ENCODE measurements around the gene DSC2.
"Not testable (repeated sequence)": the region's sequence is repeated elsewhere in the genome, so short reads cannot be mapped to it uniquely, and the experiment has no call there.

Gene DSC2

GRCh38 chr18:31102025-31102684 lies at the start of gene DSC2:
Gene DSC2, minus strand, starts transcription at chr18:31102421. Its CDS starts 450 bp downstream, at chr18:31101971.
- no peak for DNase-seq (ENCODE audit: low read depth in 2 of 2)

- DNase-seq (ENCODE audit: low read depth in 2 of 2), result no peak
Measured at GRCh38 chr18:31149351-31149750, 47.1 kb upstream of the DSC2 start.

DNA sequence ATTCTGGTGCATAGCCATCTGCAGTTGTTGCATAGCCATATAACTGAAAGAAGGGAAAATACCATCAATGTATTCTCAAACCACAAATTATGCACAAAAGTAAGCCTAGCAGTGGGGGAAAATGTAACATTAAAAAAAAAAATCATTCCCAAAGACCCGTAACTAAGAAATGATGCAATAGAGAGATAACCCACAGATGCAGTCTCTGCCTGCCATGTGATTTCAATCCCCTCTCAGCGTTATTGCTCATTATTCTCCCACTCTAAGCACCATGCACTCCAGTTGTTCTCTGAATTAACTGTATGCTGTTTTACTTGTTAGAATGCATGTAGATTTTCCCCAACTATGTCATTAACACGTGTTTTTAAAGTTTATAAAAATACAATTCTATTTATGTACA lies 46.4 kb upstream of the DSC2 start:
- no peak for DNase-seq (ENCODE audit: low read depth in 2 of 2)

DNA sequence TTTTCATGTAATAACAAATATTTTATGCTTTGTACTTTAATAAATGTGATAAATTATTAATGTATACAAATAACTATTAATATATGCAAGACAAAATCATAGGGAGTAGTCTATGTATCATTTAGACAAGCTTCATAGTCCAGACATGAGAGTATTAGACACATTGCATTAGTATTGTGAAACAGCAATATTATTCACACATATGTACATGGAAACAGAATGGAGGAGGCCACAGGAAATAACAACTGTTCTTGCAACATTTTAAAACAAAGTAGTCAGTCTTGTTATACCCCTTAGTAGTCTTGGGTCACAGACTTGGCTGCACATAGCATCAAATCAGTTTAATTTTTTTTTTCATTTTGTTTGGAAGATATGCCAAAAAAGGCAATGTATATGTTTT lies 44.6 kb upstream of the DSC2 start:
- DNase-seq (ENCODE audit: low read depth in 2 of 2), result no peak

DNA sequence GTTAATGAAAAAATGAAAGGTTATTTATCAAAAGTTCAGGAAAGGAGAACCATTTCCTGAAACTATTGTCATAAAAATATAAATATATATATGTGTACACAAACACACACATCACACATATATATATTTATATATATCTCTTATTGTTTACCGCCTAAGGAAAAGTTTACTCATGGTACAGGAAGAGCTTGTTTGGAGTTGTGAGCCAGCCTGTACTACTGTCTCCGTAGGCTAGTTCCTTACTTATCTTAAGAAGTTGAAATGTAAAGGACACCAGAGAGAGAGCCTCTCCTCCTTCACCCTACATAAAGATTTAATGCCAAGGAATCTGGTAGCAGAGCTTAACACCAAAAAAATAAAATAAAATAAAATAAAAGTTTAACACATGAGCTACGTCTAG lies 40.8 kb upstream of the DSC2 start:
- no peak for DNase-seq (ENCODE audit: low read depth in 2 of 2)

- DNase-seq (ENCODE audit: low read depth in 2 of 2), result no peak
Measured at GRCh38 chr18:31138709-31139108, 36.5 kb upstream of the DSC2 start.

DNA sequence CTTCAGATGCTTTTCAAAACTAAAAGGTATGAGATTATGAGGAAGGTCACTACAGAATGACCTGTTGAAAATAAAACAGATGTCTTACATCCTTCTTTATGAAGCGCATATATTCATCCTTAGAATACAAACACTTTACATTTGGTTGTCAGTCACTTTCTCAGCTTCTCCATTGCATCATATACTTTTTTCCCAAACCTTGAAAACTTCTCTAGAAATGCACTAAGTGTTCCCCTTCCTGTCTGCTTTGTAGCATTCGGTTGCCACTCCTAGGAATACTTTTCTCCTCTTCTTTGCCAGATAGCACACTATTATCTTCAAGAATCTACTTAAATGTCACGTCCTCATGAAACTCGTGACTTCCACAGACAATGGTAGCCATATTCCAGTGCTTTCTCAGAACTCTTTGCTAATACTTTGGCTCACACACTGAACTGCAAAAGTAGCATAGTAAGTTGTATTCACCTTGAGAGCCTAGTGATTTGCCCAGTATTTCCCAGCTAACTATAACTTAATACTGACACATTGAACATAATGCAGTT lies 32.8 kb upstream of the DSC2 start:
- DNase-seq (ENCODE audit: low read depth in 2 of 2), result no peak

- DNase-seq (ENCODE audit: low read depth in 2 of 2), result no peak
Measured at GRCh38 chr18:31129398-31130115, 27.3 kb upstream of the DSC2 start.

- no peak for DNase-seq (ENCODE audit: low read depth in 2 of 2)
Measured at GRCh38 chr18:31125878-31126277, 23.7 kb upstream of the DSC2 start.

DNA sequence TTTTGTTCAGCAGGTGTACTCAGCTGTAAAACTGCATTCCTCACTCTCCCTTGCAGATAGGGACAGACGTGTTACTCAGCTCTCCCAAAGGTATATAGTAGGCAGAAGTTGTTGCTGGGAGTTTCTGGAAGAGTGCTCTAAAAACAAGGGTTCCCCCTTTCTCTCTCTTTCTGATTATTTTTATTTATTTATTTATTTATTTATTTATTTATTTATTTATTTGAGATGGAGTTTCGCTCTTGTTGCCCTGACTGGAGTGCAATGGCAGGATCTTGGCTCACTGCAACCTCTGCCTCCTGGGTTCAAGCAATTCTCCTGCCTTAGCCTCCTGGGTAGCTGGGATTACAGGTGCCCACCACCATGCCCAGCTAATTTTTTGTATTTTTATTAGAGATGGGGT lies 20.9 kb upstream of the DSC2 start:
- DNase-seq (ENCODE audit: low read depth in 2 of 2), result not testable (repeated sequence)

DNA sequence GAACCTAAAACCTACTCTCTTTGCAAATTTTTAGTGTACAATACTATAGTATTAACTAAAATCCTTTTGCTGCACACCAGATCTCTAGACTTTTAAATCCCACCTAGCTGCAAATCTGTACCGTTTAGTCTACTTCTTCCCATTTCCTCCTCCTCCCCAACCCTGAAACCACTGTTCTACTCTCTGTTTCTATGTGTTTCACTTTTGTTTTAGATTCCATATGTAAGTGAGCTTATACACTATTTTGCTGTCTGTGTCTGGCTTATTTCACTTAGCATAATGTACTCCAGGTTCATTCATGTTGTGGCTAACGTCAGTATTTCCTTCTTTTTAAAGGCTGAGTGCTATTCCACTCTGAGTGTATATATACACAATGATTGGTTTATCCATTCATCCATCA lies 18.4 kb upstream of the DSC2 start:
- DNase-seq (ENCODE audit: low read depth in 2 of 2), result no peak

DNA sequence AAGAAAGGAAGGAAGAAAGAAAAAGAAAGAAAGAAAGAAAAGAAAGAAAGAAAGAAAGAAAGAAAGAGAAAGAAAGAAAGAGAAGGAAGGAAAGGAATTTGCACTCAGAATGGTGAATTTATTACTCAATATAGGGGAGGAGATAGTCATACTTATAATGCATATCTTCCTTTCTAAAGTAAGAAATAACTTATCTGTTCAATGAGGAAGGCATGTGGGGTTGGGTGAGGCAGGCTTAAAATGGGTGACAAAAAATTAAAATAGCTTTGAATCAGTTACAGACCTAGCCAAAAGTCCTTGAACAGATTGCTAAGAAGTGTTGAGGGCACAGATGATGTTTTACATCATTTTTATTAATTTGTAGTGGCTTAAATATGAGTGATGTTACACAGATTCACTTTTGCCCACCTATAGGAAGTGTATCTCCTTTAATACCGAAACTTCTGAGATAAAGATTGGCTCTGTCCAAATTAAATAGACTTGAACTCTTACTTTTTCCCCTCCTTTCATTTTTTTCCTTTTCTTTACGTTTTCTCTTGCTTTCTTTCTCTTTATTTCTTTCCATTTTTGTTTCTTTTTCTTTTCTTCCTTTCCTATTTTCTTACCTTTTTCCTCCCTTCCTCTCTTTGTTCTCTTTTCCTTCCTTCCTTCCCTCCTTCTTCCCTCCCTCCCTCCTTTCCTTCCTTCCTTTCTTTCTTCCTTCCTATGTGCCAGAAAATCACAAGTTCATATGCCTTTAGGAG lies 14.8 kb upstream of the DSC2 start:
- no peak for DNase-seq (ENCODE audit: low read depth in 2 of 2)

DNA sequence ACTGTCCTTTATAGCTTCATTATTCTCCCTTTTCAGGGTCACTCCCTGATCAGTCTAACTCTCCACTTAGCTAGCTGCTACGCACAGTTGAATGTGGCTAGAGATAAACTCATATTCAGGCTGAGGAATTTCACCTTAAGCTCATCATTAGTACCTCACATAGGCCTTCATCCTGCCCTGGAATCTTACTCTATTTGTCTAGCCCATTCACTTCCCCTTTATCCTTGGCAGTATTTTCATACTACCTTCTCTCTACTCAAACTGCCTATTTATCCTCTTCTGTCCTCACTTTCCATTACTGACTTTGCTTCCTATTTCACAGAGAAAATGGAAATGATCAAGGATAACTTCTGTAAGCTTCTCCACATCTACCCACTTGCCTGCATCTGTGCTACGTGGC lies 10.6 kb upstream of the DSC2 start:
- DNase-seq (ENCODE audit: low read depth in 2 of 2), result no peak

DNA sequence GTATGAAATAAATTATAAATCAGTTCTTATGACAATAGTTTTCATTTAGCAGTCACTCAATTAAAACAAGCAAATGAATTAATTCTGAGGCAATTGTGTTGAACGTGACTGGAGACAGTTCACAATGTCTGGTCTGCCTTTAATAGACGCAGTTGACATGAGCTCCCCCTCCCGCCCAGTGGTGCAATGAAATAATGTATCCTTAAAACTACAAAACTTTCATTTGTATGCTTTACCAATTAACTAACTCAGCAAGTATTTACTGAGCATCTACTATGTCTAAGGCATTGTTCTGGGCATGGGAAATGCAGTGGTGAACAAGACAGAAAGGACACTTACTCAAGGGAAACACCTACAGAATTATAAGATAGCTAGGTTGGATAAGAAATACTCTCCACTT lies 3.5 kb upstream of the DSC2 start:
- no peak for DNase-seq (ENCODE audit: low read depth in 2 of 2)

- no peak for DNase-seq (ENCODE audit: low read depth in 2 of 2)
Measured at GRCh38 chr18:31104444-31104843, 2.2 kb upstream of the DSC2 start.

GRCh38 chr18:31103423-31103822 lies 1.2 kb upstream of the DSC2 start:
- no peak for DNase-seq (ENCODE audit: low read depth in 2 of 2)

DNA sequence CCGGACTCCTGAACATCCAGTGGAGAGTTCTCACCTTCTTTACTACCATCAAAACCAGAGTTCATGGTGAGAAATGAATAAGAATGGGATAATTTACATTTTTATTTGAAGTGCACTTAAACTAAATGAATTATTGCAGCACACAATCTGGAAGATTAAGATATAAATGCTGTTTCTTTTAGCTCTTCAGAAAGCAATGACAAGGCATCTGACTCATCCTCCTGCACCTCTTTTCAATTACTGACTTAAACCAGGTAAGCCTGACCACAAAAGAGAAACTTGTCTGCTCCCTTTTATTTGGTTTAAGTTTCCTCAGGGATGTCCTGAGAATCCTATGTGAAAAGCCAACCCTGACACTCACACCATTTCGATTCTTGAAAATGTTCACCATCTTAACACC lies 720 bp upstream of the DSC2 start:
- no peak for DNase-seq (ENCODE audit: low read depth in 2 of 2)

GRCh38 chr18:31101183-31102024 lies 817 bp downstream of the DSC2 start:
- no peak for DNase-seq (ENCODE audit: low read depth in 2 of 2)

DNA sequence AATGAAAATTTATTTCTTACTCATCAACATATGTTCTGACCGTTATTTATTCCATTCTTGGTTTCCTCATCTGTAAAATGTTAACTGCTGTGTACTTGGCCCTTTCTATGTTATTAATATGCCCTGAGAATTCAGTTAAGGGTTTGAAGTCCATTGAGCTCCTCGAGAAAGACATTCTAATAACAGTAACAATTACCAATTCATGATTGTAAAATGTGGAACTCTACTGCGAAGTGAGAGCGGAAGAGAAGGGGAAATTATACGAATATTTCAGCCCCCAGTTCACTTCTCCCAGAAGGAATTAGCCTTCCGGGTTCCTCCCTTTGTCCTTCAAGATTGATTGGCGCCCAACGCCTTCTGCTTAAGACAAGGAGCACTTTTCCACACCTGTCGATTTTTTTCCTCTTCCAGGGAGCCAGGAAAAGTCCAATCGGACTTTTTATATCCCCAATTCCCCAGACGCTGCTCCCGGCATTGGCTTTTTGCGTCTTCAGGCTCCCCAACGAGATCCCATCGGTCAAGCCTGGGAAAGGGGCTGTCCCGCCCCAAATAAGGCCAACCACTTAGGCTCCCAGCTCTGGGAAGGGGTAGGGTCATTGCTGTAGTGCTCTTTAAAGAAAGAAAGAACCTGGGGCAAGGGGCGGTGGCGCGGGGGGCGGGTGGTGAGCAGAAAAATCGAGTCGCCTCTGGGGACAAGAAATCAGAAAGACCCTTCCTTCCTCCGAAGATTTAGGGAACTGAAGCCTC lies 1.6 kb downstream of the DSC2 start:
- no peak for DNase-seq (ENCODE audit: low read depth in 2 of 2)

DNA sequence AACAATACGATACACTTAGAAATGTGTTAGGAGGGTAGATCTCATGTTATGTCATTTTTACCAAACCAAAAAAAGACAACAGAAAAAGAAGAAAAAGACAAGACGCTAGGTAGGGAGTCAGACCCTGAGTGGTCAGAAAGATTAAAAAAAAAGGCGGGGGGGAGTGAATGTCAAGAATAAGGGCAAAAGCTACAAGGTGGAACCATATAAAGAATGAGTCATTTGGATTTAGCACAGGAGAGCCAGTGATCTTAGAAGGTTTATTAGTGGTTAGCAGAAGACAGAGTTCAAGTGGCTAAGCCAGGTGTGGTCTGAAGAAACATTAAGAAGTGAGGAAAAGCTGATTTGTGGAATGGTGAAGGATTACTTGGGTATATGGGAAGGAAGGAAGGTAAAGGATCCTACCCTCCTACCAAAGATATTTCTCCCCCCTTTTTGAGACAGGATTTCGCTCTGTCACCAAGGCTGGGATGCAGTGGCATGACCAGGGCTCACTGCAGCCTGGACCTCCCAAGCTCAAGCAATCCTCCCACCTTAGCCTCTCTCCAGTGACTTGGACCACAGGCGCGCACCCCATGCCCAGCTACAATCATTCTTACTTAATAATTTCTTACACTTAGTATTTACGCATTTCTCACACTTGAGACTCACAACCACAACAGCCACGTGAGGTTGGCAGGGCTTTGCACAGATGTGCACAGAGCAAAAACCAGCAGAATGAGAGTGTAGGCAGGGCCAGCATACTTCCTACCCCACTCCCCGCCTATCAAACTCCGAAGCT lies 2.6 kb downstream of the DSC2 start:
- no peak for DNase-seq (ENCODE audit: low read depth in 2 of 2)
